CMK (cell line): Measurements from ENCODE around the gene MPRIP.
A peak's percentile ranks its signal among the peaks of the same experiment; 100 is the strongest.

Experiments
- DNase-seq: peaks from one replicate; pipeline ENCODE4 v3.0.0-alpha.2; 2010; ENCODE audit warnings: low read depth

The MPRIP gene

GRCh38 chr17:17108451-17109049, 66.3 kb downstream of the MPRIP start:
- DNase-seq, result no peak

DNA sequence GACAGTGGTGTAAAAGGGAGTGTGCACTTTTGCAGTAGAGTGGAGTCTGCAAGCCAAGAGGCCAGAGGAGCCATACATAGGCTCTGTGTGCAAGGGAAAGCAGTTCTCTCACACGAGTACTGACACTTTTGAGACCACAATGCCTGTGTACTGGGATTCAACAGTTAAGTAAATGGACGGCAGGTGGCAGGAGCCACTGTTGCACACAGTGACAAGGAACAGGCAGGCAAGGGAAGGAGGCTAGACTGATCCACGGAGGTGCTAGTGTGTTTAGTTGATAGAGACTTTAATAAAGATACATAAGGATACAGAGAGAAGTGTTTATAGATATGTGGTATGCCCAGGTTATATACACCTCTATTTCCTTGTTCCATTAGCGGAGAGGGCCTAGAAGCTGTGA, 67.0 kb downstream of the MPRIP start:
- DNase-seq, result no peak

GRCh38 chr17:17109907-17110306, 67.7 kb downstream of the MPRIP start:
- DNase-seq, result peak; percentile 27

DNA sequence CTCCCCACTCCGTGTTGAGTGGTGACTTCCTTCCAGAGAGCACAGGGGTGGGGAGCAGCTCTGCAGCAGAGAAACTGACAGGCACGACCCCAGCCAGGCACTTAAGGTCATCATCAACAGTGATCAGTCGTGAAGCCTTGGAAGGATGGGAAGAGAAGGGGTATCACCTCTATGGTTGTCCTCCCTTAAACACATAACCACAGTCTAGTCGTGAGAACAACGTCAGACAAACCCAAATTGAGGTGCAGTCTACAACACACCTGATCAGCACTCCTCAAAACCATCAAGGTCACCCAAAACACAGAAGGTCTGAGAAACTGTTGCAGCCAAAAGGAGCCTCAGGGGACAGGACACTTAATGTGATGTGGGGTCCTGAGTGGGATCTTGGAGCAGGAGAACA, 68.3 kb downstream of the MPRIP start:
- DNase-seq, result no peak

GRCh38 chr17:17111401-17112393, 69.4 kb downstream of the MPRIP start:
- no peak for DNase-seq

DNA sequence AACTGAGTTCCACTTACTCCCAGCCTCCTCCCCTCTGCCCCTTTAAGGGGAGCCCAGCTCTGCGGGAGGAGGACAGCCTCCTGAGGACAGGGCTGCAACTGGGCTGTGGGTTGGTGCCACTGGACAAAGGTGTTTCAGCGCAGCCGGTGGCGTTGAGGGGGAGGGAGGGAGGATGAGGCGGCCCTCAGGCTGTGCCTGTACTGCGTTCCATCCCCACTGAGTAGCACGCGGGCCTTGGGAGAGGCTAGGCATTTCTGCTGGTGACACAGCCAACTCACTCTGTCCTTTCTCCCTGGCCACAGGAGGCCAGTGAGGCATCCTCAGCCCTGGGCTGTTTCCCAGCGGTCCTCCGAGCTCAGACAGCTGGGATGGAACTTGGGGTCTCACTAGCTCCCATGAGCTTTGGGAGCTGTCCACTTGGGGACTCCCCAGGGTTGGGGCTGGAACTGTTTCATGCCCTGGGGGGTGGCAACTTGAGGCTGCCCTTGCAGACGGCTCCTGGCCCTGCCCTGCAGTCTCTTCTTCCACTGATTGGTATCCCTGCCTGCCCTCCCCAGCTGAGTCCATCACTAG, 70.5 kb downstream of the MPRIP start:
- DNase-seq, result no peak

GRCh38 chr17:17114592-17115225, 72.5 kb downstream of the MPRIP start:
- DNase-seq, result no peak

GRCh38 chr17:17115620-17116019, 73.4 kb downstream of the MPRIP start:
- no peak for DNase-seq

- no peak for DNase-seq
These were observed 74.1 kb downstream of the MPRIP start for GRCh38 chr17:17116406-17116805.

- no peak for DNase-seq
These were observed 75.7 kb downstream of the MPRIP start for GRCh38 chr17:17117923-17118322.

GRCh38 chr17:17118399-17118798, 76.1 kb downstream of the MPRIP start:
- DNase-seq, result no peak

DNA sequence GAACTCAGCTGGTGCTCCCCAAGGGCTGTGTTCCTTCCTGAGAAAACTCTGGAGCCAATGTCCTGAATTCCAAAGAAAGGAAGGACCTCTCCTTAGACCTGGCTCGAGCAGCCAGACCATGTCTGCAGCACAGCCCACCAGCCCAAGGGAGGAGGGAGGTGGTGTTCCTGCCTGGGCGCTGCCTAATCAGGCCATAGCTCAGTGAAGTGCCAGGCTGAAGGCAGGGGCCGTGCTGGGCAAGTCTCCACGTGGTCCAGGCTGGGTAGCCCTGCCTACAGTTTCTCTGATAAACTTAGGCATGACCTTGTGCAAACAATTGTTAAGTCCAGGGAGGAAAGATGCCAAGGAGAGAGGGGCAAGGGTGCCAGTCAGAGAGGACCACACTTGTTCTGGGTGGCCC, 76.8 kb downstream of the MPRIP start:
- DNase-seq, result no peak

DNA sequence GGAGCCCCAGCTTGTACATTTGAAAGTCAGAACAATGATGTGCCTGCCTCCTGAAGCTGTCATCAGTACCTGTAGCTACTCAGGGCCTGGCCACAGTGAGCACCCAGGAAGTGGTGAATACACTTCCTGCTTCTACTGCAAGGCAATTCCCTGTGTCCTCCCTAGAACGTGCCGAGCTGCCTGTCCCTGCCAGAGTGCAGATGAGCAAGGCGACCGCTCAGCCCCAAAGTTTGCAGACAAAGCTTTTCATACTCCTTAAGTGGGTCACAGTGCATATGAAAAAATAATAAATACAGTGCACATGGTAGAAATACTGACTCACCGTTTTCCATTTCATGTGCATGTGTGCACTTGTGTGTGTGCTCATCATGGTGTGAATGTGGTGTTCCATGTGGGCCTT, 77.3 kb downstream of the MPRIP start:
- no peak for DNase-seq

- no peak for DNase-seq
These were observed 78.0 kb downstream of the MPRIP start for GRCh38 chr17:17120294-17120693.

DNA sequence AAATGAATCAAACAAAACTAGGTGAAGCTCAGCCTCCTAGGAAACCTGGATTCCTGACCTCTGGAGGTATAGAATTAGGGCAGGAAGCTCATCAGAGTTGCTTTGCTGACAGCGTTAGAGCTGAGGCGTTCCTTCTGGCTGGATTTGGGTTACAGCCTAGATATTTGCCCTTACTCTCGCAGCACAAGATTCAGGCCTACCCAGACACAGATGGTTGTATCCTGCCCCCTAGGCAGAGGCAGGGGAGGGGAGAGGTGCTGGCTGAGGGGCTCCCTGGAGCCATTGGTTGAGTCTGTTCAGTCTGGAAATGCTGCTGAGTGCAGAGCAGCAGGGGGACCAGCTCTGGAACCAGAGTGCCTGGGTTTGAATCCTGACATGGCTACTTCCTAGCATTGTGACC, 78.4 kb downstream of the MPRIP start:
- DNase-seq, result no peak

DNA sequence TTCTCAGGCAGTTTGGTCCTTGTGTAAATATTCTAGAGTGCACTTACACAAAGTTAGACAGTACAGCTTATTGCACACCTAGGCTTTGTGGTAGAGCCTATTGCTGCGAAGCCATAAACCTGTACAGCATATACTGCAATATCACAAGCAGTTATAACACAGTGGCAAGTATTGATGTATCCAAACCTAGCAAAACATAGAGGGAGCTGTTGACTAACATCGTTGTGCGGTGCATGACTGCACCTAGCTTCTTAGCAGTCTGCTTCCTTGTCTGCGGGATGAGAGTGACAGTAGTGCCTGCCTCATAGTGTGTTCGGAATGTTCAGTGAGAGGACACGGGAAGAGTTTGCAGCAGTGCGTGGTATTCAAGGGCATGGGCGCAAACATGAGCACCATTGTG, 78.9 kb downstream of the MPRIP start:
- no peak for DNase-seq

- DNase-seq, result no peak
These were observed 80.7 kb downstream of the MPRIP start for GRCh38 chr17:17122781-17123483.

- DNase-seq, result no peak
These were observed 82.1 kb downstream of the MPRIP start for GRCh38 chr17:17124341-17124740.

- DNase-seq, result no peak
These were observed 83.2 kb downstream of the MPRIP start for GRCh38 chr17:17125136-17126084.

DNA sequence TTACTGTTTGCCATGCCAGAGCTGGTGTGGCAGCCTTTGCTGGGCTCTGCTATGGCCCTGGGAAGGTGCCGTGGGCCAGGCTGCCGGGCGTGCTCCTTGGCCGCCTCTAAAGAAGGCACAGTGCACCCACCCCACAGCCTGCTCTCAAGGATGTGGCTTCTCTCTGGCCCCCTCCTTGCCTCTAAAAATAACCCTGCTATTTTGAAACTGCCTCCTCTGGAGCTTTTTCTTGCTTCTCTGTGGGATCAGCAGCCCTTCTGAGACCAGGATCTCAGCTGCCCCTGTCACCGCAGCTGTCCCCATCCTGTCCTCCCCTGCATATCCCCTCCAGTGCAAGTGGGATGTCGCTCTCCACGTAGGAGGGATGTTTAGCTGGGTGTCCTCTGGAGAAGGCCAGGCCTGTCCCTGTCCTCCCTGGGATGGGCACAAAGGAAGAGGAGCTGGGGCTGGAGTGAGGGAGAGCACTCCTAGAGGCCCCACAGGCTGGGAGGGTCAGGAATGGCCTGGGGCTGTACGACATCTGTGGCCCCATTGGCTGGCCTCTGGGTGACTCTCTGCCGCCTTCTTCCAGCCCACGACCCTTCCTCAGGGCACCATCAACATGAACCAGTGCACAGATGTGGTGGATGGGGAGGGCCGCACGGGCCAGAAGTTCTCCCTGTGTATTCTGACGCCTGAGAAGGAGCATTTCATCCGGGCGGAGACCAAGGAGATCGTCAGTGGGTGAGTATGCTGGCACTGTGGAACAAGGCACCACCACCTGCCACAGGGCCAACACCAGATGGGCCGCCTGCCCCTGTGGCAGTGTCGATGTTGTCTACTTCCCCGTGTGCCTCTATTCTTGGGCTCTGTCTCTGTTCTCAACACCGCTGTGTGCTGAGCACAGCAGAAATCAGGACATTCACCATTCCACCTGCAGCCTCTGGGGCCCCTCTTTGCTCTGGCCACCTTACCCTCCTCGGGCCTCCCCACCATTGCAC, 84.2 kb downstream of the MPRIP start:
- DNase-seq, result no peak
